NCI-H82 treated with DMSO at 0.1 percent for 48 hours (cell line): ENCODE measurements around the gene NPB.

Experiments used
- DNase-seq: peaks from one replicate; lab custom pipeline; 2025; ENCODE audit not compliant: unreplicated experiment; lab: John Stamatoyannopoulos, UW

The NPB gene

GRCh38 chr17:81924557-81925532 is 22.8 kb downstream of the NPB start:
- DNase-seq, result no peak

DNA sequence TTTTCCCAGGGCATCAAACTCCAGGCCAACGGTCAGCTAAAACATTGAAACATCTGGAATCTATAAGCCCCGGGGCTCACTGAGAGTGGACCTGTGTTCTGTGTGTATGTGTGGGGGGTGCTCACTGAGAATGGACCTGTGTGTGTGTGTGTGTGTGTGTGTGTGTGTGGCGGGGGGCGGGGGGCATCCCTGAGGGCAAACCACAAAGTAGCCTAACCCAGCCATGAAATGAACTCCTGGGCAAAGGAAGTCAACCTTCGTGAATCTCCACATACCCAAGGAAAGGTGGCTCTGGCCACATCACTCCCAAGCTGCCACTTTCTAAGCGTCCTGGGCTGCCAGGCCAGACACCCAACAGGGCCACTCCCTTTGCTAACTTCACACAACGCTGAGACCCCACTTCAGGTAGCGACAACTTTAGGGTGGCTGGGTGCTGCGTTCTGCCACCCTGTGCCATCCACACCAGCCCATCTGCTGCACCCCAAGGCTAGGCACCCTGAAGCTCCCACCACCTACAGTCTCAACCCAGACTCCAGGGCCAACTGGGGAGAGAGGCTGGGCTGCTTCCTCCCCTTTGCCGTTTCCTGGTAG is 23.9 kb downstream of the NPB start:
- no peak for DNase-seq

DNA sequence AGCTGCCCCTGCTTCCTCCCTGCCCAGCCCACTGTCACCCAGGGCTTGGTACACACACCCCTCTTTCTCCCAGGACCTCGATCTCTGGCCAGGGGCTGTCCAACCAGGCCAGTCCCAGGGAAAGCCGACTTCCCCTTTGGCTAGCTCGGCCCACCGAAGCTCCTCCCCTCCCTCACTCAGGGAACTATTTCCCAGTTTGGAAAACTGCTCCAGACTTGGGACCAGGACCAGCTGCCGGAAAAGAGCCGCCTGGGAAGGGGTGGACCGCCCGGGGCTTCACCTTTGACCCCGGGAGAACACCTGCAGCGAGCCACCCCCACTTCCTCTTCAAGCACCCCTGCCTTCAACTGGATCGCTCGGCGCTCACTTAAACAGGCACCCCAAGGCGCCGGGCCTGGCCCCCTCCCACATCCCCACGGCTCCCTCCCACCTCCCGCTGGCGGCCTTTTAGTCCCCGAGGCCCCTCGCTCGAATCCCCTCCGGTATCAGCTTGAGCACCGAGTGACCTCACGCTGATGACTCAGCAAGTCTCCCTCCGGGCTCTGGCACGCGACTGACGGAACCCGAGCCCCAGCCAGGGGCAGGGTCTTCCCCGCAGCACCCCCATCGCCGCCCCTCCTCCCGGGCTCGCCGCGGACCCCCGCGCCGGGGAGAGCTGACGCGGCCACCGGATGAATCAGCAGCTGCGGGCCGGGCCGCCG is 24.6 kb downstream of the NPB start:
- DNase-seq, result no peak

DNA sequence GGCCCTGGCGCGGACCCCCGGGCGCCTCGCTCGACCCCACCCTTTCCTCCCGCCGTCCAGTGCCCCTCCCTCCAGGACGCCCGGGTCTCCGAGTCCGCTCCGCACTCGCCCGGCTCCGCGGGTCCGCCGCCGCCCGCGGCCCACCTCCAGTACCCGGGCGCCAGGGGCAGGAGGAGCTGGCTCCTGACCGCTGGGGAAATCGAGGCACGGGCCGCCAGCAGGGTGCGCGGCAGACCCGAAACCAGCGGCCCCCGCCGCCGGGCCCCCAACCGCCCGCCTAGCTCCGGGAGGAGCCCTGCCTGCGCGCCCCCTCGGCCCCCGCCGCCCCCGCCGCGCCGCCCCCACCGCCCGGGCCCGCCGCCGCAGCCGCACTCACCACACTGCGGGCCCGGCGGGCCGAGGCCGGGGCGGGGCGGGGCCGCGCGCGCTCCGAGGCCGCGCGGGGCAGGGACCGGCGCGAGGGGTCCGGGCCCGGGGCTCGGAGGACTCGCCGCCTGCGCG is 25.2 kb downstream of the NPB start:
- DNase-seq, result no peak

GRCh38 chr17:81927653-81928543 is 25.9 kb downstream of the NPB start, which contains the start of gene MAFG:
Gene MAFG (minus strand): TSS chr17:81927735. CDS start chr17:81923185, 4,550 bp downstream.
- DNase-seq, result peak; percentile 85

- no peak for DNase-seq
Observed at GRCh38 chr17:81928544-81929252, 26.7 kb downstream of the NPB start.

DNA sequence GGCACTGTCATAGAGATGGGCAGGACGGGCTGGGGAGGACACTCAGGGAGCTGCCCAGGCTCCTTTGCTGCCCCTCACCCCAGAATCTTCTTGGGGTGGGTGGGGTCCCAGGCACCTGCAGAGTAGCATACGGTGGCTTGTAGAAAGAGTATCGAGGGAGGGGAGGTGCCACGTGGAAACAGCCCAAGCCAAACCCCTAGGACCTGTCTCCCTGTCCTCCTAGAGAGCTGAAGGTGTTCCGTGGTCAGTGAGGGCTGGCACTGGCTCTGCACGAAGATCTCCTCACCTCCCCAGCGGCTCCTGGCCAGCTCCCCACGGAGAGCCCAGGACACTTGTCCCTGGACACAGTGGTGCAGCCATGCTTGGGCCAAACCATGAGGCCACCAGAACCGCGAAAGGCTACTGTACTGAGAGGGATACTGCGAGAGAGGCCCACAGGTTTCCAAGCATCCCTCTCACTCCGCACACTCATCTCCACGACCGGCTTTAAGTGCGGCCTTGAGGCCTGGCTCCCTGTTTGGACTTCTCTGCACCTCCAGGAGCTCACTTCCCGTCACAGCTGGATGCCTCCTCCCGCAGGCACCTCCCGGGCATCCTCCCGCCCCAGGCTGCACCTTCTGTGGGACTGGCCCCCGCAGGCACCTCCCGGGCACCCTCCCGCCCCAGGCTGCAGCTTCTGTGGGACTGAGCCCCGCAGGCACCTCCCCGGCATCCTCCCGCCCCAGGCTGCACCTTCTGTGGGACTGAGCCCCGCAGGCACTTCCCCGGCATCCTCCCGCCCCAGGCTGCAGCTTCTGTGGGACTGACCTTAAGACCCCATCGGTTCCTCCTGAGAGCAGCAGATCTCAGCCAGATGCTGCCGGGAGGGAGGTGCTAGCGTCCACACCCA is 27.5 kb downstream of the NPB start:
- DNase-seq, result no peak

DNA sequence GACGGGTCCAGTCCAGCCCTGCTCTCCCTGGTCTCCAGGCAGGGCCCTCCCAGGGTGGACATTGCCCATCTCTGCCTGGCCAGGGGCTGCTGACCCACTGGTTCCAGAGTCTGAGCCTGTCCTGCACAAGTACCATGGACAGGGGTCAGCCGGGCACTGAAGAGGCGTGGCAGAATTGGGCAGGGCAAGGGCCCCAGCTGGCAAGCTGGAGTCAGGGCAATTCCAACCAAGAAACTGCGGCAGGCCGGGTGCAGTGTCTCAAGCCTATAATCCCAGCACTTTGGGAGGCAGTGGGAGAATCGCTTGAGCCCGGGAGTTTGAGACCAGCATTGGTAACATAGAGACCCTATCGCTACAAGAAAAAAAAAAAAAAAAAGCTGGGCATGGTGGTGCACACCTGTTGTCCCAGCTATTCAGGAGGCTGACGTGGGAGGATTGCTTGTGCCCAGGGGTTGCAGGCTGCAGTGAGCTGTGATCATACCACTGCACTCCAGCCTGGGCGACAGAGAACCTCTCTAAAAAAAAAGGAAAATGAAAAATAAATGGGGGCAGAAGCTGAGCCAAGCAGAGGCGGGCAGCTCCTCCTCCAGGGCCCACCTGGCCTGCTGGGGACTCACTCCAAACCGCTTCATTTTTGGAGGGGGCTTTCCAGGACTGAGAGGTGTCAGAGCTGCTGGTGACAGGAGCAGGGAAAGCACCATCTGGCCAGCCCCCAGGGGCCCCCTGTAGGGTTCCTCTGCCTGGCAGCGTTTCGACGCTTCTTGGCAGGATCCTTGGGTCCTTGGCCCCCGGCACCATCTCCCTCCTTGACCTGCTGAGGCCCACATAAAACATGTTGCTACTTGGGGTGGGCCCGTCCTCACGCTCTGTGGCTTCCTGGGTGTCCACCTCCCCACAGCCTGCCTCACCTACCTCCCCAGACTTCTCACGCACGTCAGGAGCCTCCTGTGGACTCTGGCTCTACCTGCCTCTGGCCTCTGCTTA is 28.4 kb downstream of the NPB start:
- DNase-seq, result no peak

- no peak for DNase-seq
Observed at GRCh38 chr17:81931189-81931556, 29.1 kb downstream of the NPB start.

DNA sequence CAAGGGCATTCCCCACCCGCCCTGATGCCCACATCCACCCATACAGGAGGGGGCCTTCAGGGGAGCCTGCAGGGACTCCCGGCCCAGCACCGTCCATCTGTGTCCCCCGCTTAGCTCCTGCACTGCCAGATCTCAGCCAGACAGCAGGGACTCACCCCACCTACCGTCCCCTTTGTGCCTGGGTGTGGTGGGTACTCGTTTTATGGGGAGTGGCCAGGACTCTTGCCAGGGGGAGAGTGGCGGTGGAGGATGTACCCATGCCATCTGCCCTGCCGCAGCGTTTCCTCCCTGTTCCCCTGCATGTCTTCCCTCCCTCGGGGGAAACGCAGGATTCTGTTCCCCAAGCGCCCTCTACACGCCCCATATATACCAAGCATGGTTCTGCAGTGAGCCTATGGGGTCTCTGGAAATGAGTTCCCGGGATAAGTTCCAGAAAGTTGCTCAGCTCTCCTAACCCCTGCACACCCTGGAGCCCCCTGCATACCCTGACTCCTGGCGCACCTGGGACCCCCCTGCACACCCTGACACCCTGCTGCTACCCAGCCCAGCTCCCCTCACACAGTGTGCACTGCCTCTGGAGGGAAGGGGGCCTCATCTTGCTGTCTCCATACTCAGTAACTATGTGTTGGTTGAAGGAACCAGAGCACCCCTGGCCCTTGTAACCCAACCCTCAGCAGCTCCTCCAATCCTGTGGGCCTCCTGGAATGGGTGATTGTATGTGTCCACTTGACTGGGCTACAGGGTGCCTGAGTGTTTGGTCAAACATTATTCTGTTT is 29.7 kb downstream of the NPB start:
- DNase-seq, result no peak

GRCh38 chr17:81932333-81932983 is 30.4 kb downstream of the NPB start:
- no peak for DNase-seq

DNA sequence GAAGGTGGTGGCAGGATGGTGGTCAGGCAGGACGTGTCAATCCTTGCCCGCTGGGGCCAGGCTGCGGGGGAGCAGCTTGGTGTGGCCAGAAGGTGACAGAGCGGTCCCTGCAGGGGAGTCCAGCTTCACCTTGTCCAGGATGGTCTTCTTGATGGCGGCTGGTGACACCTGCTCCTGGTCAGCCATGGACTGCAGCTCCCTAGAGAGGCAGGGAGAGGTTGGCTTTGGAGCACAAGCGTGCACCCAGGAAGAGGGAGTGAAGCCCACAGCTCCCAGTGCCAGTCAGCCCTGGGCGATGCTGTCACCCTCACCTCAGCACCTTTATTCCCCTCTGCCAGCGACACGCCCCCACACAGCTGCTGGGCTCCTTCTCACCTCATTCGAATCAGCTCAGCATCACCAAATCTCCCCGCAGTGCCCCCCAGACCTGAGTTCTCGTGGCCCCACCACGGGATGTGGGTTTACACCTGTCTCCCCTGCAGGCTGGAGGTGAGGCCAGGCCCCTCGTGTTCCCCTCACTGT is 31.2 kb downstream of the NPB start:
- no peak for DNase-seq

DNA sequence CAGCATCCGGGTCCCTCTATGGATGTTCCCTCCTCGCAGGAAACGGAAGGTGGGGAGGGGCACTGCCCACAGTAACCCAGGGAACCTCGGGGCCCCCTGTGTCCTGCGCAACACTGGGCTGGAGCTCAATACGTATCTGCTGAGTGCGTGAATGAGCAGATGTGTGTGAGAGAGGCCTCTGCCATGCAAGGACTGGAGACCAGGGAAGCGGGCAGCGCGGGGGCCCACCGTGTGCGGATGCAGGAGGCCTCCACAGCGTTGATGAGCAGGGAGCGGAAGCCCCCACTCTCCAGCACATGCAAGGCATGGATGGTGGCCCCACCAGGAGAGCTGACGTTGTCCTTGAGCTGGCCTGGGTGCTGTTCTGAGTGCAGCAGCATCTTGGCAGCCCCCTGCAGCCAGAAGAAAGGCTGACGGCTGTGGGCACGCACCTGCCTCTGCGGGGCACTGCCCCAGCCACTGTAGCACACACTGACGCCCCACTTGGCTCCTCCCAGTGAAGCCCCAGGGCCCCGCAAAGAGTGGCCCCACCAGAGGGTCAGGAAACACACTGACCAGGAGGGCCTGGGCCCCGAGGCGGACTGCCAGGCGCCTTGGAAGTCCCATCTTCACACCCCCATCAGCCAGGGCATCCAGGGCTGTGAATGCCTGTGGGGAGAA is 32.2 kb downstream of the NPB start:
- DNase-seq, result no peak

- DNase-seq, result no peak
Observed at GRCh38 chr17:81934850-81935708, 33.0 kb downstream of the NPB start.

GRCh38 chr17:81935709-81936084 is 33.7 kb downstream of the NPB start:
- DNase-seq, result no peak
